LNCAP (cell line): ENCODE results near the gene EFCAB8.
A peak's percentile ranks its signal among the peaks of the same experiment; 100 is the strongest.

Experiments
- CTCF ChIP-seq: fragments of 450-650 bp; IDR thresholded peaks from 2 replicates; pipeline ENCODE4 v1.5.1; 2017; ENCODE audit warnings: mild to moderate bottlenecking

EFCAB8 gene

GRCh38 chr20:32930701-32931100 lies 72.0 kb downstream of the EFCAB8 start:
- no peak for TF ChIP-seq CTCF

GRCh38 chr20:32934580-32934979 lies 75.9 kb downstream of the EFCAB8 start:
- no peak for TF ChIP-seq CTCF

GRCh38 chr20:32941155-32941885 lies 82.6 kb downstream of the EFCAB8 start:
- no peak for TF ChIP-seq CTCF

- TF ChIP-seq CTCF = no peak
These were observed 84.8 kb downstream of the EFCAB8 start for GRCh38 chr20:32943490-32944052.

- peak; percentile 53 for TF ChIP-seq CTCF
These were observed 87.0 kb downstream of the EFCAB8 start for GRCh38 chr20:32945710-32946221.

GRCh38 chr20:32946629-32947028 lies 87.9 kb downstream of the EFCAB8 start:
- no peak for TF ChIP-seq CTCF

- TF ChIP-seq CTCF = no peak
These were observed 98.7 kb downstream of the EFCAB8 start for GRCh38 chr20:32957459-32957858.
